ENCODE results near the gene ADD3.
A peak's percentile ranks its signal among the peaks of the same experiment; 100 is the strongest.

The ADD3 gene, protein sequence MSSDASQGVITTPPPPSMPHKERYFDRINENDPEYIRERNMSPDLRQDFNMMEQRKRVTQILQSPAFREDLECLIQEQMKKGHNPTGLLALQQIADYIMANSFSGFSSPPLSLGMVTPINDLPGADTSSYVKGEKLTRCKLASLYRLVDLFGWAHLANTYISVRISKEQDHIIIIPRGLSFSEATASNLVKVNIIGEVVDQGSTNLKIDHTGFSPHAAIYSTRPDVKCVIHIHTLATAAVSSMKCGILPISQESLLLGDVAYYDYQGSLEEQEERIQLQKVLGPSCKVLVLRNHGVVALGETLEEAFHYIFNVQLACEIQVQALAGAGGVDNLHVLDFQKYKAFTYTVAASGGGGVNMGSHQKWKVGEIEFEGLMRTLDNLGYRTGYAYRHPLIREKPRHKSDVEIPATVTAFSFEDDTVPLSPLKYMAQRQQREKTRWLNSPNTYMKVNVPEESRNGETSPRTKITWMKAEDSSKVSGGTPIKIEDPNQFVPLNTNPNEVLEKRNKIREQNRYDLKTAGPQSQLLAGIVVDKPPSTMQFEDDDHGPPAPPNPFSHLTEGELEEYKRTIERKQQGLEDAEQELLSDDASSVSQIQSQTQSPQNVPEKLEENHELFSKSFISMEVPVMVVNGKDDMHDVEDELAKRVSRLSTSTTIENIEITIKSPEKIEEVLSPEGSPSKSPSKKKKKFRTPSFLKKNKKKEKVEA

DNA sequence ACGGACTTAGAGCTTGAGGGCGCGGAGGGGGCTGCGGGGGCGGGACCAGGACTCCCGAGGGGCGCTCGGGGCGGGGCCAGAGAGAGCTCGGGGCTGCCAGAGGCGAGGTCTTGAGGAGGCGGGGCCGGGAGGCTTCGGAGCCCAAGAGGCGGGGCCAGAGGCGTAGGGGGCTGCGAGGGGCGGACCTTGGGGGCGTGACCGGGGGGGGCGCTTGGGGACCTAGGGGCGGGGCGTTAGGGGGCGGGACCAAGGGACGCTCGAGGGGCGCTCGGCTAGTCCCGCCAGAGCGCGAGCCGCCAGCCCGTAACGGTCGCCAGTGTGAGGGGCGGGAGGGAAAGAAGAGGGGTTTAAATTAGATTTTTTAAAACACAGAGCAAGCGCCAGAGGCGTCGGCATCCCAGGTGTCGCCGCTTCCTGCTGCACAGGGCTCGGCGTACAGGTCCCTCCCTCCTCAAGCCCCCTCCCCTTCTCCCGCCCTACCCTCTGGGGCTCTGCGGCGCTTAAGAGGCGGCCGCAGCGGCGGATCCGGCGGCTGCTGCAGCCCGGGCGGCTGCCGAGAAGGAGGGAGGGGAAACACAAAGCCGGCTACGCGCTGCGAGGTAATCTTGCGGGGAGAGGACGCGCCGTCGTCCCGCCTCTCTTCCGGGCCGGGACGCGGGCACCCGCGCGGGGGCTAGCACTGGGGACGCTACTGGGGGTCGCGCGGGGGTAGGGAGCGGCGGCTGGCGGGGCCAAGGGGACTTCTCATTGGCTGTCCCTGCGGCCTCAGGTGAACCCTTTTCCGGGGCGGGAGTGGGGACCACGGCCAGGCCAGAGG is at the start of gene ADD3:
ADD3 (plus strand) TSS at position 284 of the 817 bp plus-strand sequence. CDS start 92,670 bp downstream, outside the sequence.
- DNase-seq (ENCODE audit: low spot score), result peak; percentile 88

DNA sequence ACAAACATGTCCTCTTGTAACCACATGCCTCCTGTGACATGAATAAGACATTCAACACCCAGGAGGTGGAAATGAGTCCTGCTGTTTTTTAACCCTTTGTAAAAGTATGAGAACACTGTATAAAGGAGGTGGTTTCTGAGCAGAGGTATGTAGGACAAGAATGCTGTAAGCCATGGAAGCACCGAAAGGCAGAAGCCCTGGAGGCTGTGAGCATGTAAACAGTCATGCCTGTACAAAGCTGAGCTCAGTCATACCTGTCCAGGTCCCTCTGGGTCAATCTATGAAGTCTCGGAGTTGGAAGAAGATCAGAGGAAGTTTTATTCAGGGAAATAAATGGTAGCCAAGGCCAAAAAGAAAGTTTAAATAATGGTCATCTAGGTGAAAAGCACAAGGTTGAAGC is 49.7 kb upstream of the ADD3 start:
- DNase-seq (ENCODE audit: low spot score), result no peak

DNA sequence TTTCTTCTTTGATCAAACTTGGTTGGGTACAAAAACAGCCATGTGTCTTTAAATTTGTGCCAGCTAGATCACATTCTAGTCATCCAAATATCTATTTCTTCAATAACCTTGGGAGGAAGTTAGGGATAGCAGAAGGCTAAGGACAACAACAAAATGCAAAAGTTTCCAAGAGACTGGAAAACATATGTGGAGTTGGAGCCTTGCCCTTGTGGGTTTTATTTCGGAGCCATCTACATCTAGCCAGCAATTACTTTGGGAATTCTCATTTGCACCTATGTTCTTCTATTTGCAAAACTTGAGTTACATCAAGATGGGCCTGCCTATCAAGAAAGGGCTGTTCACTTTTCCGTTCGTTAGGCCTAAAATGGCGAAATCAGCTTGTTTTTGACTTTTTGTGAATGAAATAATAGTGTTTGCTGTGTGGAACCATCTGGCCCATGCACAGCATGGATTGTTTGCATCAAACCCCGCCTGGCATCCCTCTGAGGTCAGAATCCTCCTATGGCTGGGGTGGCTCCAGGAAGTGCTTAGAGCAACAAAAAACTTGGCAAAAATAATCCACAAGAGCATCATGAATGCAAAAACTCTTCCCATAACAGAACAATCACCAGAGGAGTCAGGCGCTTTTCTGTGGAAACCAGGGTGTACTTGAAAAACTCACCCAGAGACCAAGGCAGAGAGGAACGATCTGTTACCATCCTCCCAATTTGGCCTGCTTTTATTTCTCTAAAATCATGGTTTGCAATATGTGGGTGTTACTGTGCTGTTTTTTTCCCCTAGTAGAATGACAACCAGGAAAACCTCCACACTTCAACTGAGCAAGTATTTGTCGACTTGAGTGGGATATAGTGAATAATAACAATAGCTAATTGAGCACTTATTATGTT is 48.3 kb upstream of the ADD3 start:
- no peak for DNase-seq (ENCODE audit: low spot score)

DNA sequence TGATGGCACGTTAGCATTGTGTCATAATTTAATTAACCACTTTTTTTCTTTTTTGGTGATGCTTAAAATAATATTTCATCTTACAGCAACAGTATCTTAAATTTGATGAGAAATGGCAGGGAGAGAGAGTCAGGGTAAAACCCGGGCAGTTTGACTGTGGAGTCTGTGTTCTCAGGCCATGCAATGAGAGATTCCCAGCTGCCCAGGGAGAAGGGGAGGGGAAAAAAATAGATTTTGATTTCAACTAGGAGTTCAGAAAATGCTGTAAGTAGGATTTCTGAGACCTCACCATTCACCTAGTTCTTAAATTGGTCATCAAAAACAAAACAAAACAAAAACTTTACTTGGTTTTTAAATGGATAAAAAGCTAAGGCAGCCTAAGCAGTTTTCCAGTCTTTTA is 47.1 kb upstream of the ADD3 start:
- DNase-seq (ENCODE audit: low spot score), result no peak

DNA sequence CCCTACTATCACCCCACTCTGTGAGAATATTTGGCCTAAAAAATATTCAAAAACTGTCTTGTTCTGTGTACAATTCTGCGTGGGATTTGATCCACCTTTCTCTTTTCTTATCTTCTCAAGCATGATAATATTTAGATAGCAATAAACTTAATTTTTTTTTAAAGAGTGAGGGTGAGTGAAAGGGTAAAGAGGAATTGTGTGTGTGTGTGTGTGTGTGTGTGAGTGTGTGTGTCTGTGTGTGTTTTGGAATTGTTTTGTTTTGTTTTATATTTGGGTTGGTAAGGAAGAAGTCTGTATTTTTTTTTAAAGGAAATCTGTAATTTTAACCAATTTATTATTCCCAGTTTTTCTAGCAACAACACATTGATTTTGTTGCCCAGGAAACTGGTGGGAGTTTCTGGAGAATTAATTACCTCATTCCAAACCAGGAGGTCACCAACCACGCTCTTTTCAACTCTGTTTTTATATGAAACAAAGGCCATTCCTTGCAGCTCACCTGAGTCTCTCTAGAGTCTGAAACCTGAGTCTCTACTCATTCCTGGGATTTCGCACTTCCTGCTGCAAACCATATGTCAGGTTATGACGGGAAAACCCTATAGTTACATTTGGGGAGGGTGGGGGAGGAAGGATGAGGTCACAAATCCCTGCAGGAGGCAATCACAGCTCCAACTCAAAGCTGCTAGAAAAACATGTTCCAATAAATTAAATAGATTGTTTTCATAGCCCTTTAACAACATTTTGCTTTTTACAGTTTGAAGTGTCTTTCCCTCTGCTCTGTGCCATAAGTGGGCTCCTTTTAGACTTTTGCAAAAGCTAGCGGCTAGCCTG is 46.4 kb upstream of the ADD3 start:
- no peak for DNase-seq (ENCODE audit: low spot score)

DNA sequence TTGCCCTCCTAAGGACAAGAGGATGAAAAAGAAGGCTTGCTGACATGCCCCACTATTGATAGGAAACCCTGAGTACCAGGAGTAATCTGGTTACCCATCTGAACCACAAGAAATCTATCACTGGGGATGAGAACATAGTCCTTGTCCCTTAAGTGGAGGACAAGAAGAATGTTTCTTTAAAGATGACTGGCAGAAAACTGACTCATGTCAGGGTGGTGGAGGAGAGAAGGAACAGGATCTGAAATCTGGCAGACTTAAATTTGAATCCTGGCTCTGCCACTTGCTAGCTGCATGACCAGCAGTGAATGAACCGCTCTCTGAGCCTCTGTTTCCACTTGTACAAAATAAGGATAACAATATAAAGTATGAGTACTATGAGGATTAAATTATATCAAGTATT is 45.5 kb upstream of the ADD3 start:
- no peak for DNase-seq (ENCODE audit: low spot score)

DNA sequence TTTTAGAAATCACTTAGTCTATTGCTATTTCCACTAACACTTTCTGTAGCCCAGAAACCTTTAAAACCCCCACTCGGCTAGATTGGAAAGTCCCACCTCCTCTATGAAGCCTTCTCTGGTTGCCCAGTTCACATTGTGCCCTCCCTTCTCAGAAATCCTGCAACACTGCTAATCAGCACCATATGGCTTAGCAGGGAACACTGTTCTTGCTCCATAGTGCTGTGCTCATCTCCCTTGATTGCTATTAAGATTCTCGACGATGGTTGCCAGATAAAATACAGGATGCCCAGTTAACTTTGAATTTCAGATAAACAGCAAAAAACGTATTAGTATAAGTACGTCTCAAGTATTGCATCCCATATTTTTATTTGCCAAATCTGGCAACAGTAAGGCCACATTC is 44.3 kb upstream of the ADD3 start:
- DNase-seq (ENCODE audit: low spot score), result no peak

DNA sequence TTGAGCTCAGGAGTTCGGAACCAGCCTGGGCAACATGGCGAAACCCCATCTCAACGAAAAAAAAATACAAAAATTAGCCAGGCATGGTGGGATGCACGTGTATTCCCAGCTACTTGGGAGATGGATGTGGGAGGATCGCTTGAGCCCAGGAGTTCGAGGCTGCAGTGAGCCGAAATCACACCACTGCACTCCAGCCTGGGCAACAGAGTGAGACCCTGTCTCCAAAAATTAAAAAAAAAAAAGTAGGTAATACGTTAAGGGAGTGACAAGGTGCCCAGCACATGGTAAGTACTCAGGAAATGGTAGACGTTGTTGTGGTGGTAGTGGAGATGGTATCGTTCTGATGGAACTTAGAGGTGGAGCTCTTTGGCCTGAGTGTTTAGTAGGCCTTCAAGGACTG is 43.5 kb upstream of the ADD3 start:
- DNase-seq (ENCODE audit: low spot score), result no peak

DNA sequence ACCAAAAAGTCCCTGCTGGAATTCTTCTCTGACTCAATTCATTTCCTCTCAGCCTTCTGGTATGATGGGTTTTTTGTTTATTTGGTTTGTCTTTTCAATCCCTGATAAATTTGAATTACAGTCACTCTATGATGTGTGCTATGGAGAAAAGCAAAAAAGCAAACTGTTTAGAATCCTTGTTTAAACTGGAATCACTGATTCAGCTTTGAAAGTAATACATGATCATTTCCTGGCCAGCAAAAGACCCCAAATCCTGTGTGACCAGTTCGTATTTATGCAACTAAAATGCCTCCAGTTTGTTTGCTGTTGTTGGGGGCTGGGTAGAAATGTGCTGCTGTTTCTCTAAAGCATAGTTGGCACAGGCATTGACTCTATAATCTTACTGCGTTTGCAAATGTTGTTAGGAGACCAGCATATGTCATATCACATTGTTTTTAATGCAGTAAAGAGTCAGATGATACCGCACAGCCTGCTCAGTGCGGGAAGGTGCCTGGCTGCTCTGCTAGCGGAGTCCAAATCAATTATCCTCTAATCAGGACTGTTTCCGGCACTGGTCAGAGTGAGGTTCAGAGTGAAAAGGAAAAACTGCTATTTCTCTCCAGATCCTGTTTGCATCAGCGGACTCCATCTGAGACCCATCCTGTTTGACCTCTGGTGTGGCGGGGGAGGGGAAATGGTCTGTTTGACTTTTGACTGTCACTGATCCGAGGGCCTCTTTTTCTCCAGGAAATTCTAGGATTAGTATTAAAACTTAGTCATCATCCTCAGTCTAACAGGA is 40.6 kb upstream of the ADD3 start:
- no peak for DNase-seq (ENCODE audit: low spot score)

DNA sequence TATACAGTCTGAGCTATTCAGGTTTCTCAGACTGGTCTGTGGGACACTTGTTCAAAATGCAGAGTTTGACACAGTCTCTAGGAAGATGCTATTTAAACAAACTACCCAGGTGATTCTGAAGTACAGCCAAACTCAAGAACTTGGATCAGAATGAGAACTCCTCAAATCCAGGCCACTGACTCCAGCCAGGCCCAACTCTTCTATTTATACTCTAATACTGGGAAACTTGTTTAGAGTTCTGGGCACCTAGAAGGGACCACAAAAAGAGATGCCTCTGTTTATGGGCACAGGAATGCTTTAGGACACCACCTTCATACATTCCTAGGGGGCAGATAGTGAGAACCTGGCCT is 40.1 kb upstream of the ADD3 start:
- no peak for DNase-seq (ENCODE audit: low spot score)

DNA sequence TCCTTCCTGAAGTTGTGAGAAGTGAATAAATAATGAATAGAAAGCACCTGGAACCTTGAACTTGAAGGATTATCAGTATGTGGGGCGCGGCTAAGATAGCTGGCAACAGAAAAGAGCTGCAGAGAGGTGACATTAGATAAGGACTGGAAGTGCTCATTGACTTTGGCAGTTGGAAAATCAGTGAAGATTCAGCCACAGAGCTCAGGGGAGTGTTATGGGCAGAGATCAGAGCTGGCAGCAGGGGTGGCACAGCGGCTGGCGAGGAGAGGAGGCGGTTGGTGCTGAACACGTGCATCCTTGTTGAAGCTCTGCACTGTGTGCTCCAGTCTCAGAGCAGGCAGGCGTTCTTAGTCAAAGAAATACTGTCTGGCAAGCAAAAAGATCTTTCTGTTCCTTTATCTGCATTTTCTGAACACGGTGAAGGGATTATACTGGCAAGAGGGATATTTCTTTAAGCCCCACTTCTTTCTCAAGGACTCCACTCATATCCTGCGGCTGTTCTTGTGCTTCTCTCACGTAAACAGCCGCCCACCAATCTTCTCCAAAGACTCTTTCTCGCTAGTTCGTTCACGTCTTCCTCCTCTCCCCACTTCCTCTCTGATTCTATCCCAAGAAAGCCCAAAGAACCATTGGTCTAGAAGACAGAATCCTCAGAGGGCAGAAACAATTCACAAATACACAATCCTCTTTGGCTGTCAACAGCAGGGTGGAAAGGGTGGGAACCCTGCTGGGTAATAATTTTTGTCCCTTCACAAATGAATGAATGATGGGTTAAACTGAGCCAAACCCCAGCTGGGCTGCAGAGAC is 38.6 kb upstream of the ADD3 start:
- DNase-seq (ENCODE audit: low spot score), result no peak

DNA sequence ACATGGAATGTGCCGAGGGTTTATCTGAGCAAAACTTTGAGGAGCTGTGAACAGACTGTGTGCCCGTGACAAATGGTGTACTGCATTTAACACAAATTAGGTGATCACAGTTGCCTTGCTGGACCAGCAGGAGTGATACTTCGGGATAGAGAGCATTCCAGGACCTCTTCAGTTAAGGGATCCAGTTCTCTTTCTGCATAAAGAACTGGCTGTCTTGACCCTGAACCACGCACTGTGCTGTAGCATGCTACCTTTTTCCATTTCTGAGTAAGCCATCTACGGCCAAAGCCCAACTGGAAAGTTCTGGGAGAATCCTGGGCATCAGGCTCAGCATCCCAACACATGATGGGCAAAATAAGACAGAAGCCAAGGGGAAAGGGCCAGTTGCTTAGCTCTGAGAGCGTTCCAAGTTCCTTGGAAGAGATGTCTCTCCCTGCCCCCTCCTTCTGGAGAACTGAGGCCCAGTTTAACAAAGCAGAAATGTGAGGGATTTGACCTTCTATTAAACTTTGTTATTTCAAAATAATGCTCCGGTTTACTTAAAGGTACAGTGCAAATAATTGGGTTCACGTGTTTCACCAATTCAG is 37.9 kb upstream of the ADD3 start:
- DNase-seq (ENCODE audit: low spot score), result no peak

DNA sequence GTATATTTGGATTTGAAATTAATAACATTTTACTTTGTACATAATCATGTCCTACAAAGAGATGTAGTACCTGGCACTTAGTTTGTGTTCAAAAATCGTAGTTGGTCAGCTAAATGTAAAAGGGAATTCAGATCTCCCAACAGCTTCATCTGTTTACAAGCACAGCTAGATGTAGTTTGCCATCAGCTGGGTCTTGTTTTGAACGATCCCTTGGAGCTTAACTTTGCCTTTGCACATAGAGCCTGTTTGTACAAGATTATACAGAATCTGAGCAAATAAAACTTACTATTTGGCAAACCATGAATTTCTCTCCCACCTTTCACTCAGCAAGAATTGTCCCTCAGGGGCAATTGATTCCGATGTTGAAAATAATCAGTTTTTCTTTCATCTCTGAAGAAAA is 36.1 kb upstream of the ADD3 start:
- DNase-seq (ENCODE audit: low spot score), result no peak

DNA sequence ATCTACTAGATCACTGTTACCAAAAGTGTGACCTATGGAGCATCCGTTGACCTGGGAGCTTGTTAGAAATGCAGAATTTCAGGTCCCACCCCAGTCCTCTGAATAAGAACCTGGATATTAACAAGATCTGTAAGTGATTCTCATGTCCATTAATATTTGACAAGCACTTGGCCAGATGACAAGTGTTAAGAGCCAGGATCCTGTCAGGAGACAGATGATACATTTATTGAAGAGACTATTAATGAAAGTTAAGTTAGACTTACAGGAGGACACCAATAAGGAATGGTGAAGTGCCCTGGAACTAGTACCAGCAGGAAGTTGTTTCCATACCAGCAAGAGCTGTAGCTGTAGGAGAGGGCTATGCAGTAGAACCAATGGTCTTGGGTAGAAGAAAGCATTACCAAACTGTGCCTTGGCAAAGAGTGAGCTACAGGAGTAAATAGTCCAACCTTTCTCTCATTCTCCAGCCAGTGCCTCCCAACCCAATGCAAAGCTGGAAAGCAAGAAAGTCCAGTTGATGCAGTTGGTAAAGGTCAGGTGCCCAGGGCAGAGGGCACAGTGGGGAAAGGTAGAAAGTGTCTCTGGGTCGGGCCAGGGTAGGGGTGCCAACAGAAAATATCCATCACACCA is 35.3 kb upstream of the ADD3 start:
- no peak for DNase-seq (ENCODE audit: low spot score)

DNA sequence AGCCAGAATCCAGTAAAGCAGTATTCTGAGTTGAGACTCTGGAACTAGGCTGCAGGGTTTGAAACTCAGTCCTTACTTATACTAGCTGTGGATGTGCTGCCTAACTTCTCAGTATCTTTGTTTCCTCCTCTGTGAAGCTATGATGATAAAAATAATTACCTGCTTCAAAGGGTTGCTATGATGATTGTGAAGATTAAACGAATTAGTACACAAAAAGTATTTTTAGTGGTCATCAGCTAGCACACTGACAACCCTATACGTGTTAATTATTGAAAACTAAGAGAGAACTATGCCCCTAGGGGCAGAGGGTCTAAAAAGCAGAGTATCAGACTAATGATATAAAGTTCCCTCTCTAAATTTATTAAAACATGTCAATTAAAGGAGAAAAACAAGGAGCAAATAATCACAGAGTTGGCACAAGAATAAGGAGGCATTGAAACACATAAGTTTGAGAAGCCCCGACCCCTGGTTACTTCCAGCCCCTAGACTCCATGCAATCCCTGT is 34.4 kb upstream of the ADD3 start:
- DNase-seq (ENCODE audit: low spot score), result no peak

DNA sequence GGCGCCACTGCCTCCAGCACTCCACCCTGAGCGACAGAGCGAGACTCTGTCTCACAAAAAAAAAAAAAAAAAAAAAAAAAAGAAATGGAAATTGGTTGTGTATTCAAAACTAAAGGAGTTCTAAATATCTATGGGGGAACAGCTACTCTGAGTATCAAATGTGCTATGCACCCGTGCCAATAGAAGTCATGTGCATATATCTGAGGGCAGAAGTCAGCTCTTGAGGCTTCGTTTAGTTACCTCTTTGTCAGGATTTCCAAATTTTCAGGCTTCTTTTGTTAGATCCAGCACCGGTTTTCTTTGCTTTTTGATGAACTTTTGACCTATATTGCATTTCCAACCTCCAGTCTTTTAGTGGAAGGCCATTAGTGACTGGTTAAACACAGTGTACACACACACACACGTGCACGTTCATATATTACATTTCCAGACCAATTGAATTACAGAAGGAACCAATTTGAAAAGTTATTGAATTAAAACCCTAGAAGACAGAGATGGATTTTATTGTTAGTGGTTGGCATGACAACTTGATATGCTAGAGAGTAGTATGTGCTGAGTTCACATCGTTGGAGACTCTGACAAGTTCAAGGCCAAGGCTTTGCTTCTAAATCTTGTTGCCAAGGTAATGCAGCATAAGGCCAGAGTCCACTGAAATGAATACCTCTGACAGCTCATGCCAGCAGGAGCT is 33.1 kb upstream of the ADD3 start:
- DNase-seq (ENCODE audit: low spot score), result no peak
